DOHH2 (cell line): ENCODE results near the gene CEBPE.

Experiments
- EZH2phosphoT487 ChIP-seq: fragments of 200-600 bp; sonication (generic); IDR thresholded peaks from 2 replicates; pipeline ENCODE4 v1.6.1; 2017; ENCODE audit warnings: borderline replicate concordance, mild to moderate bottlenecking, antibody characterized with exemption, low read length, moderate library complexity, mixed read lengths
- TF ChIP-seq, protein P1 (sequence below): fragments of 200-600 bp; sonication (generic); IDR thresholded peaks from one replicate; pipeline ENCODE4 v1.5.1; 2014; ENCODE audit warnings: antibody characterized with exemption, mild to moderate bottlenecking, low read depth, low read length; ENCODE audit not compliant: poor library complexity, severe bottlenecking

- TF ChIP-seq, protein P1, sequence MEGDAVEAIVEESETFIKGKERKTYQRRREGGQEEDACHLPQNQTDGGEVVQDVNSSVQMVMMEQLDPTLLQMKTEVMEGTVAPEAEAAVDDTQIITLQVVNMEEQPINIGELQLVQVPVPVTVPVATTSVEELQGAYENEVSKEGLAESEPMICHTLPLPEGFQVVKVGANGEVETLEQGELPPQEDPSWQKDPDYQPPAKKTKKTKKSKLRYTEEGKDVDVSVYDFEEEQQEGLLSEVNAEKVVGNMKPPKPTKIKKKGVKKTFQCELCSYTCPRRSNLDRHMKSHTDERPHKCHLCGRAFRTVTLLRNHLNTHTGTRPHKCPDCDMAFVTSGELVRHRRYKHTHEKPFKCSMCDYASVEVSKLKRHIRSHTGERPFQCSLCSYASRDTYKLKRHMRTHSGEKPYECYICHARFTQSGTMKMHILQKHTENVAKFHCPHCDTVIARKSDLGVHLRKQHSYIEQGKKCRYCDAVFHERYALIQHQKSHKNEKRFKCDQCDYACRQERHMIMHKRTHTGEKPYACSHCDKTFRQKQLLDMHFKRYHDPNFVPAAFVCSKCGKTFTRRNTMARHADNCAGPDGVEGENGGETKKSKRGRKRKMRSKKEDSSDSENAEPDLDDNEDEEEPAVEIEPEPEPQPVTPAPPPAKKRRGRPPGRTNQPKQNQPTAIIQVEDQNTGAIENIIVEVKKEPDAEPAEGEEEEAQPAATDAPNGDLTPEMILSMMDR, result no peak
- TF ChIP-seq EZH2phosphoT487, result no peak
Measured at GRCh38 chr14:23071244-23071920, 47.7 kb downstream of the CEBPE start.
